Measurements from ENCODE around the gene ALOX15B.

DNA sequence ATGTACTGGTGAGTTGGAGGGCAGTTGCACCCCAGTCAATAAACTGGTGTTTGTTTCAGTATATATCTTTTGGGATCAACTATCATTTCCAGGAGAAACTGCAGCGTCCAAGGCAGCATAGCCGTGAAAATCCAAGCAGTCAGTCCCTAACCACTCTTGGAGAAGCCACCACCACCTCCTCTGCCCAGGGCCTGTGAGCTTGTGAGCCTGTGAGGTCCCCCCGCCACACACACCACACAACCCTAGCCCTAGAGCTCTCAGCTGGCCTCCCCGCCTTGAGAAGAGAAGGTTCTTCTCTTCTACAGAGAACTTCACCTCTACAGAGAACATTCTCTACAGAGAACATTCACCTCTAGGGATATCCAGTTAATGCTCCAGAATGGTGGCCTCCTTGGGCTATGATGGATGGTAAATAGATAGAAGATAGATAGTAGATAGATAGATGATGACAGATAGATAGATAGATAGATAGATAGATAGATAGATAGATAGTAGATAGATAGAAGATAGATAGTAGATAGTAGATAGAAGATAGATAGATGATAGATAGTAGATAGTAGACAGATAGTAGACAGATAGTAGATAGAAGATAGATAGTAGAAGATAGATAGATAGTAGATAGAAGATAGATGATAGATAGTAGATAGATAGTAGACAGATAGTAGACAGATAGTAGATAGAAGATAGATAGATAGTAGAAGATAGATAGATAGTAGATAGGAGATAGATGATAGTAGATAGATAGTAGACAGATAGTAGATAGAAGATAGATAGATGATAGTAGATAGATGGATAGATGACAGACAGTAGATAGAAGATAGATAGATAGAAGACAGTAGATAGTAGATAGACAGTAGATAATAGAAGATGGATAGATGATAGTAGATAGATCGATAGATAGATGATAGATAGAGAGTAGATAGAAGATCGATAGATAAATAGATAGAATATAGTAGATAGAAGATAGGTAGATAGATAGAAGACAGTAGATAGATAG is 13.7 kb downstream of the ALOX15B start:
- no peak for TF ChIP-seq POLR2A (IDR thresholded peaks at IDR 0.05)
- TF ChIP-seq CTCF (IDR thresholded peaks at IDR 0.05 in 8 of 11, conservative IDR thresholded peaks at IDR 0.05 in 3 of 11): no peak
- TF ChIP-seq POLR2AphosphoS5 (IDR thresholded peaks at IDR 0.05): no peak
